PC-3 (cell line): Measurements from ENCODE around the gene SFMBT1.

Experiments
- CTCF ChIP-seq: fragments of 300-600 bp; sonication (generic); conservative IDR thresholded peaks from 2 replicates; pipeline ENCODE4 v1.5.1; 2017; ENCODE audit warnings: antibody characterized with exemption, low read depth, mild to moderate bottlenecking, low read length
- EZH2 ChIP-seq: fragments of 300-600 bp; sonication (generic); IDR thresholded peaks from one replicate; pipeline ENCODE4 v1.6.1; 2017; ENCODE audit warnings: antibody characterized with exemption, mild to moderate bottlenecking, low read length; ENCODE audit not compliant: unreplicated experiment
- EZH2phosphoT487 ChIP-seq: fragments of 300-600 bp; sonication (generic); IDR thresholded peaks from 2 replicates; pipeline ENCODE4 v1.6.1; 2018; ENCODE audit warnings: mild to moderate bottlenecking, antibody characterized with exemption, low read length, borderline replicate concordance

GRCh38 chr3:52907497-52907896, 138.4 kb downstream of the SFMBT1 start:
- no peak; the same call in 1 of the 2 replicates for TF ChIP-seq CTCF
- no peak for TF ChIP-seq EZH2phosphoT487
- TF ChIP-seq EZH2 = no peak
